Heart left ventricle (tissue), 16 donors: Measurements from ENCODE around the gene DUSP7. TPM values are rescaled to one million over a fixed set of nuclear protein-coding genes. Genes with fewer than 3 reads are reported as not detected.
A peak's percentile ranks its signal among the peaks of the same experiment; 100 is the strongest.

ENCODE experiments used
- ATAC-seq, 4 donors: fragments of 200-7000 bp; cut with Tn5 transposase; one replicate each; pipeline ENCODE4 v1.9.1; 2020 to 2022; ENCODE audit warnings: moderate library complexity in 4 of 4, mild to moderate bottlenecking in 3 of 4, moderate number of reproducible peaks in 1 of 4
- DNase-seq, 5 donors: peaks; one replicate each; pipeline ENCODE4 v3.0.0-alpha.2; 2020
- H3K27ac ChIP-seq, 12 donors: fragments of 200-600 bp; sonication (generic) in 4 of 12; one replicate each; pipeline versions ENCODE4 v1.5.0 to v1.8.0; 2016 to 2022; ENCODE audit warnings: mild to moderate bottlenecking in 2 of 12
- H3K27me3 ChIP-seq, 9 donors: fragments of 200-600 bp; sonication (generic) in 2 of 9; one replicate each; pipeline versions ENCODE4 v1.5.1 to v1.8.0; 2016 to 2022; ENCODE audit warnings: mild to moderate bottlenecking in 3 of 9
- H3K36me3 ChIP-seq, 9 donors: fragments of 200-600 bp; sonication (generic) in 2 of 9; one replicate each; pipeline versions ENCODE4 v1.5.0 to v1.8.0; 2018 to 2022; ENCODE audit warnings: mild to moderate bottlenecking in 2 of 9
- H3K4me1 ChIP-seq, 12 donors: fragments of 200-600 bp; sonication (generic) in 4 of 12; one replicate each; pipeline versions ENCODE4 v1.5.0 to v1.8.0; 2016 to 2022; ENCODE audit warnings: mild to moderate bottlenecking in 3 of 12
- H3K4me3 ChIP-seq, 12 donors: fragments of 200-600 bp; sonication (generic) in 4 of 12; one replicate each; pipeline versions ENCODE4 v1.5.0 to v1.8.0; 2017 to 2022; ENCODE audit warnings: mild to moderate bottlenecking in 9 of 12, moderate library complexity in 4 of 12
- H3K9me3 ChIP-seq, 12 donors: fragments of 200-600 bp; sonication (generic) in 4 of 12; one replicate each; pipeline versions ENCODE4 v1.5.0 to v1.8.0; 2016 to 2022; ENCODE audit warnings: mild to moderate bottlenecking in 1 of 12
- POLR2A ChIP-seq, 2 donors: fragments of 450-650 bp; IDR thresholded peaks; one replicate each; pipeline ENCODE4 v1.6.1; 2017; ENCODE audit warnings: antibody characterized with exemption in 2 of 2, mild to moderate bottlenecking in 2 of 2, moderate library complexity in 2 of 2
- WGBS, 4 donors: extraction: QIAGEN DNeasy Blood & Tissue Kit in 2 of 4; methylation state at CpG; one replicate each; pipeline versions ENCODE4 v1.1.5 to v1.1.7; 2013 to 2018; 5-methylcytosine and 5-hydroxymethylcytosine counted together
- intact Hi-C, 10 donors: fragments of 100-400 bp; cut with DNase I; formaldehyde crosslinking; loops; one replicate each; pipeline versions ENCODE4 v1.11.1 to v1.14.2; 2022
- polyA plus RNA-seq, 2 donors: library from polyadenylated mRNA; stranded (reverse); fragments of 200-250 nt; gene quantifications; one replicate each; pipeline ENCODE4 v1.2.3, GENCODE V29; 2013
- total RNA-seq, 9 donors: library from RNA; depleted of rRNA in 2 of 9; stranded (reverse); fragments of >200 nt in 2 of 9; fragmentation: NEBNext Ultra II Directional in 3 of 9; extraction: Animal tissue kit (Norgen Biotek cat#: 25700) in 3 of 9; gene quantifications; one replicate each; pipeline versions ENCODE4 v1.1.0 to v1.2.4, GENCODE V29; 2016 to 2023
- TF ChIP-seq, protein P1 (sequence below), 12 donors: fragments of 200-600 bp; sonication (generic) in 4 of 12; IDR thresholded peaks; one replicate each; pipeline versions ENCODE4 v1.5.0 to v1.8.0; 2018 to 2022; ENCODE audit warnings: antibody characterized with exemption in 12 of 12, mild to moderate bottlenecking in 5 of 12
- donor health status: ischemic (EF 13 %, LVEDD 7.1; RV severe dilation, severe dysfunction).
- donor health status: healthy with polysubstance abuse.
- donor health status: DM: no; HTN: yes; CAD: no.
- donor health status: DM: no; HTN: no; CAD: no.
- donor health status: ischemic (EF 25% LVEDD 6.9; RV normal size, moderate dysfunction).
- donor health status: ischemic (EF 25% LVEDD 5.7; RV mildly dilated, moderate dysfunction).
- donor health status: healthy.
- donor health status: DM: yes; HTN: yes; CAD: no.
- donor health status: ischemic (EF 35%, LVEDD 5.7; RV mildly dilated, moderate dysfunction).
- donor health status: nonischemic (EF 11% LVEDD 7.7; RV severe dilation, severe dysfunction).
- donor health status: DM: yes; HTN: yes; CAD: no.
- donor health status: PGD.
- donor health status: ischemic (EF 29% LVEDD 5.4; RV normal size, mild dysfunction).
- donor health status: nonischemic (EF 23%, LVEDD 6.1; RV moderate dilation, normal function).

DUSP7 gene
- total and polyA plus RNA-seq, 11 donors, result 9.2 to 33.2 (median 20.7) TPM

DNA sequence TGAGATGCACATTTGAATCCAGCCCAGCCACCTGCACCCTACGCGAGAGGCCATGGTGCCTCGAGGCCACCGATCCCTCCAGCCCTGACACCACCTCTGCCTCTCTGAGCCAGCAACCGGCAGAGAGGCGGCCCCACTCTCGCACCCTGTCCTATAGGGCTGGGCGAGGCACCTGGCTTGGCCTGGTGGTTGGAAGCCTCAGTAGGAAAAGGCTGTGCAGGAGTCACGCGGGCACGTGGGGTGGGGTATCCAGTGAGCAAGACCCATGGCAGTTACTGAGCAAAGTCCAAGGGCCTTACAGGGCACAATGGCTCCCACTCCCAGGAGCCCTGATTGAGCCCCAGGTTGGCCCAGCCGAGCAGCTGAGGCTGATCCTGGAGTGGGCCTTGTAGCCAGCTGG is 12.4 kb upstream of the DUSP7 start:
- H3K36me3 ChIP-seq, result no peaks in the 10 kb centered on the region
- ATAC-seq (no peak), DNase-seq (no peak)
- peaks cover 0 to 38% (median 24%) of the 10 kb centered on the region in 12 donors for H3K4me1 ChIP-seq
- no peaks in the 10 kb centered on the region for H3K9me3 ChIP-seq
- no peak overlapping the region for H3K27ac ChIP-seq
- 94 to 98% (median 96%) methylated on average over 10 to 12 of the region's 12 CpGs for WGBS, 4 donors
- no peak for TF ChIP-seq POLR2A (IDR thresholded peaks at IDR 0.05)
- TF ChIP-seq, protein P1, sequence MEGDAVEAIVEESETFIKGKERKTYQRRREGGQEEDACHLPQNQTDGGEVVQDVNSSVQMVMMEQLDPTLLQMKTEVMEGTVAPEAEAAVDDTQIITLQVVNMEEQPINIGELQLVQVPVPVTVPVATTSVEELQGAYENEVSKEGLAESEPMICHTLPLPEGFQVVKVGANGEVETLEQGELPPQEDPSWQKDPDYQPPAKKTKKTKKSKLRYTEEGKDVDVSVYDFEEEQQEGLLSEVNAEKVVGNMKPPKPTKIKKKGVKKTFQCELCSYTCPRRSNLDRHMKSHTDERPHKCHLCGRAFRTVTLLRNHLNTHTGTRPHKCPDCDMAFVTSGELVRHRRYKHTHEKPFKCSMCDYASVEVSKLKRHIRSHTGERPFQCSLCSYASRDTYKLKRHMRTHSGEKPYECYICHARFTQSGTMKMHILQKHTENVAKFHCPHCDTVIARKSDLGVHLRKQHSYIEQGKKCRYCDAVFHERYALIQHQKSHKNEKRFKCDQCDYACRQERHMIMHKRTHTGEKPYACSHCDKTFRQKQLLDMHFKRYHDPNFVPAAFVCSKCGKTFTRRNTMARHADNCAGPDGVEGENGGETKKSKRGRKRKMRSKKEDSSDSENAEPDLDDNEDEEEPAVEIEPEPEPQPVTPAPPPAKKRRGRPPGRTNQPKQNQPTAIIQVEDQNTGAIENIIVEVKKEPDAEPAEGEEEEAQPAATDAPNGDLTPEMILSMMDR (IDR thresholded peaks at IDR 0.05), result no peak
- H3K27me3 ChIP-seq, result no peaks in the 10 kb centered on the region
- intact Hi-C loops, result no loop called here
- no peak overlapping the region for H3K4me3 ChIP-seq

DNA sequence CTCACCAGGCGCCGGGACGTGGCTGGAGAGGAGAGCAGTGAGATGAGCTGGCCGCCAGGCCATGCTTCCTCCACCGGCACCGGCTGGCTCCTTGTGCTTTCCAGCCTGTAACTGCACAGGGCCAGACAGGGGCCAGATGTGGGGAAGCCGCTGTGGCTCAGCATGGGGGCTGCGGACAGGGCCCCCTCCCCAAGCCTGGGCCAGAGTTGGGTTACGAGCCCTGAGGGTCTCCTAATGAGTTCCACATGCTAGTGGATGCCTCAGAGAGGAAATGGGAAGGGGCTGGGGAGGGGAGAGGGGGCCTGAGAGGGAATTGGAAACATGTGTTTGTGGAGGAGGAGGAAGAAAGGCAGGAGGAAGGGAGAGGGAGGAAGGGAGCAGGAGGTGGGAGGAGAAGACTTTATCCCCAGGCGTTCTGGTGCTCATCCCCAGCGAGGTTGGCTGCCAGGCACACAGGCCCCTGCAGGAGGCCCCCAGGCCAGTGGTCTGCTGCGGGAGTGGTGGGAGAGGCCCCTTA is 11.7 kb upstream of the DUSP7 start:
- Histone ChIP-seq H3K4me3 (no peak overlapping the region), H3K4me1 (peaks cover 0 to 40% (median 24%) of the 10 kb centered on the region in 12 donors), H3K27me3 (no peaks in the 10 kb centered on the region), H3K9me3 (no peaks in the 10 kb centered on the region), H3K27ac (peak overlapping the region in 2 of 12 donors; percentile 4 to 37), H3K36me3 (no peaks in the 10 kb centered on the region)
- TF ChIP-seq POLR2A (IDR thresholded peaks at IDR 0.05), result no peak
- TF ChIP-seq, protein P1 (IDR thresholded peaks at IDR 0.05), result no peak
- intact Hi-C loops, result no loop called here
- DNase-seq, result no peak
- peak in 1 of 4 donors; percentile 10 for ATAC-seq
- 72 to 85% (median 79%) methylated on average over 11 to 12 of the region's 12 CpGs for WGBS, 4 donors

DNA sequence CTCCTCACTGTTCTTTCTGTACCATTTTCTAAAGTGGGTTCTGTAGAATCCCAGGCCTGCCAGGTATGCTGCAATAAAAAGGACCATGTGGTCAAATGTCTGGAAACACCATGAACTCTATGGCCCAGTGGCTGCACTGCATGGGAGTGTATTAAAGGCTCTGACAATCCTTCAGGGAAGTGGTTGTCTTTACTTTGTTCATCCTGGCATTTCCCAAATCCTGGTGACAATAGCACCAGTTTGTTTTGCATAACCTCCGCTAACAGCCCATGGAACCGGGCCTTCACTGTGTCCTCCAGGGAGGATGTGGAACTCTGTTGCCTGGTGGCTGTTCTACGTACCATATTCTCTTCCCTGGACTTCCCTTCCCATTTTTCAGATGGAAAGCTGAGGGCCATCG is 11.2 kb upstream of the DUSP7 start:
- TF ChIP-seq POLR2A (IDR thresholded peaks at IDR 0.05), result no peak
- TF ChIP-seq, protein P1 (IDR thresholded peaks at IDR 0.05), result no peak
- WGBS, 4 donors, result 72 to 92% (median 83%) methylated on average over 4 of the region's 4 CpGs
- DNase-seq (no peak), ATAC-seq (no peak)
- peak overlapping the region in 1 of 12 donors; percentile 37 for H3K27ac ChIP-seq
- H3K4me1 ChIP-seq, result peaks cover 0 to 45% (median 24%) of the 10 kb centered on the region in 12 donors
- no peaks in the 10 kb centered on the region for H3K36me3 ChIP-seq
- no peaks in the 10 kb centered on the region for H3K9me3 ChIP-seq
- H3K27me3 ChIP-seq, result no peaks in the 10 kb centered on the region
- H3K4me3 ChIP-seq, result no peak overlapping the region
- intact Hi-C loops, result no loop called here

DNA sequence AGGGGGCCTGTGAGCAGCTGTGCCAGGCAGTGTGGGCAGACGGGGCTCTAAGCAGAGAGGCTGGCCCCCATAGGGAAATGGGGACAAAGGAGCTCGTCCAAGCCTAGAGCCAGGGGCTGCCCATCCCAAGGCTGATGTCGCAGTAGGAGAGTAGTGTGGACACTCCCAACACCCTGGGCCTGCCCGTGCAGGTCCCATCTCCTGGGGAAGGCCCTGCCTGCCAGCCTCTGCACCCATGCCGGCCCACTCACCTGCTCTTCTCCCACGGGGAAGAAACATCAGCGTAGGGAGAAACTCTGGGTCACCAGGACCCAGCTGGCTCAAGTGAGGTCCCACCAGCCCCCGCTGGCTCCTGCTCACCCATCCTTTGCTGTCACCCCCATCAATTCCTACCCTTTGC is 10.7 kb upstream of the DUSP7 start:
- intact Hi-C loops, result no loop called here
- no peak for DNase-seq
- WGBS, 4 donors, result 93 to 97% (median 96%) methylated on average over 8 of the region's 8 CpGs

More for the DNA sequence above, 10.7 kb upstream of the DUSP7 start:
- Histone ChIP-seq H3K27me3 (no peaks in the 10 kb centered on the region), H3K4me1 (peaks cover 0 to 49% (median 24%) of the 10 kb centered on the region in 12 donors), H3K4me3 (no peak overlapping the region), H3K9me3 (no peaks in the 10 kb centered on the region), H3K36me3 (no peaks in the 10 kb centered on the region), H3K27ac (no peak overlapping the region)
- TF ChIP-seq POLR2A (IDR thresholded peaks at IDR 0.05), result no peak
- TF ChIP-seq, protein P1 (IDR thresholded peaks at IDR 0.05), result no peak
- no peak for ATAC-seq
